GM19043 (cell line): ENCODE results near the gene NFE2L1.

Experiments used
- ATAC-seq: cut with Tn5 transposase; IDR thresholded peaks from one replicate; pipeline ENCODE4 v1.9.1; 2021; ENCODE audit warnings: low read depth; ENCODE audit not compliant: unreplicated experiment

The NFE2L1 gene

DNA sequence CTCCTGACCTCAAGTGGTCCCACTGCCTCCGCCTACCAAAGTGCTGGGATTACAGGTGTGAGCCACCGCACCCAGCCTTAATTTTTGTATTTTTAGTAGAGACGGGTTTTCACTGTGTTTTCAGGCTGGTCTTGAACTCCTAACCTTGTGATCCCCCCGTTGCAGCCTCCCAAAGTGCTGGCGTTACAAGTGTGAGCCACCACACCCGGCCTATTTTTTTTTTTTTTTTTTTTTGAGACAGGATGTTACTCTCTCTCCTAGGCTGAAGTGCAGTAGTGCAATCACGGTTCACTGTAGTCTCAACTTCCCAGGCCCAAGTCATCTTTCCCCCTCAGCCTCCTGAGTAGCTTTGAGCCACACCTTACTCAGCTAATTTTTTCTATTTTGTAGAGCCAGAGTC is 56.3 kb downstream of the NFE2L1 start:
- ATAC-seq = no peak

DNA sequence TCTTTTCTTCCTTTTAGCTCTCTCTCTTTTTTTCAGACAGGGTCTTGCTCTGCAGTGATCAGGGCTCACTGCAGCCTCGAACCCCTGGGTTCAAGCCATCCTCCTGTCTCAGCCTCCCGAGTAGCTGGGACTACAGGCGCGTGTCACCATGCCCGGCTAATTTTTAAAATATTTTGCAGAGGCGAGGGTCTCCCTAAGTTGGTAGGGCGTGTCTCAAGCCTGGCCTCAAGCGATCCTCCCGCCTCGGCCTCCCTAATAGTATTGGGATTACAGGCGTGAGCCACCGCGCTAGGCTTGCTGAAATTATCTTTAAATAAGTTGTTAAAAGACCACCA is 58.6 kb downstream of the NFE2L1 start:
- ATAC-seq = no peak

DNA sequence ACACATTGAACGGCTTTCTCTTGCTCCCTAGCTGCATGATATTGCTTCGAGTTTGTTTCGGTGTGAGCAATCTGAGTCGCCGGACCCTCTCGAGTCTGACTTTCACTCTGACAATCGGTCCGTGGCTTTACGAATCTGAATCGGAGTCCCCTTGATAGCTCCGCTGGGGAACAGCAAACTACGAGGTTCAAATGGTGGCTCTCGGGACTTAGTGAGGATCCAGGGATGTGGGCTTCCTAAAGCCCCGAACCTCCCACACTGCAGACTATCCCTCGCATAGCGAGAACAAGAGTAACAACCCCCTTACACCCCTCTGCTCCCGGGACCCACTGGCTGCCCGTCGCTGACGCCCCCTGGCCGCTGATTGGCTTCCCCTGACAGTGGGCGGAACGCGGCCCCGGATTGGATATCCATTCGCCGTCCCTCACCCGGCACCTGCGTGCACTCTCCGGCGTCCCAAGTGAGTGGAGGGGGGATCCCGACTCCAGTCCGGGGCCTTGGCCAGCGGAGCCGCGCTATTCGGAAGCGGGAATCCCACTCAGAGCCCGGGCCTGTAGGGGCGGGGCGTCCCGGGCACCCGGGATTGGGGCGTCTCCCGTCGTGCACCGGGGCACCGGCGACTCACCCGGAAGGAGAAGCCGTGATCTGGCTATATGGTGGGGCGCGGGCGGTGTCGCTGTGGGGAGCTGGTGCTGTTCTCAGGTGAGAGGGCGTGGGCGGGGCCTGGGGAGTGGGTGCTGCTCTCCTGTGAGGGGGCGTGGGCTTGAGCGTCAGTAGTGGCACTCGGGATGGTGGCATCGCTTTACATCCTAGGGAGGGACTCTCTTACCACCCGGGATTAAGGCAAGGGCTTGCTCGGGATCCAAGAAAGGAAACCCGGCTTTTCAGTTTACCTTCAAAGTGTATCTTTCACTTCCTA is 59.2 kb downstream of the NFE2L1 start, which contains the start of gene SNX11:
SNX11 (plus strand) TSS at position 630 of the 919 bp plus-strand sequence. CDS start 4,278 bp downstream, outside the sequence.
- ATAC-seq = peak; percentile 80

DNA sequence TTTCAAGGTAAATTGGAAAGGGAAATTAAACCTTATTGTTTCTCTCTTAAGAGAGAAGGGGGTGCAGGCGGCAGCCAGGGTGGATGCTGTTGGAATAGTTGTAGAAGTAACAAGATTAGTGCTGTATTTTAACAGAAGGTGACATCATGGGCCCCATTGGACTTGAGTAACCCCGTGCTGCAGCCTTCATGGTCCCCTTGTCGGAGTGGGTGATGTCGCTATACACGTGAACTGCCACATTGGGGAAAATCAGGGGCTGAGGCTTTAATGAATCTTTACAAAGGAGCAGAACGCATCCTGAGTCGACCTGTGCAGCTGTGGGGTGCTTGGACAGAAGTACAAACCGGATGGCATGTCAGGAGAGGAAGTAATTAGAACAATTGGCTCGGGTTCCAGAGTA is 62.6 kb downstream of the NFE2L1 start:
- ATAC-seq = no peak
